Adipocyte (in vitro differentiated cells): ENCODE measurements around the gene HOXA3.

ENCODE experiments used
- DNase-seq: peaks from one replicate; pipeline ENCODE4 v3.0.0-alpha.2; 2015; ENCODE audit warnings: low read depth
- H3K27me3 ChIP-seq: replicated peaks from 2 replicates; pipeline ENCODE4 v1.7.0; 2013; ENCODE audit warnings: mild to moderate bottlenecking, low read length, moderate library complexity; ENCODE audit not compliant: control insufficient read depth, insufficient read depth
- H3K36me3 ChIP-seq: 2 replicates; pipeline ENCODE4 v1.7.0; 2013; ENCODE audit warnings: low read length, mild to moderate bottlenecking, moderate library complexity; ENCODE audit not compliant: control insufficient read depth, insufficient read depth, severe bottlenecking
- H3K4me1 ChIP-seq: 2 replicates; pipeline ENCODE4 v1.7.0; 2013; ENCODE audit warnings: mild to moderate bottlenecking, low read length, moderate library complexity; ENCODE audit not compliant: control insufficient read depth, insufficient read depth
- H3K4me3 ChIP-seq: 2 replicates; pipeline ENCODE4 v1.7.0; 2013; ENCODE audit warnings: mild to moderate bottlenecking, low read length, moderate library complexity
- H3K9ac ChIP-seq: 2 replicates; pipeline ENCODE4 v1.7.0; 2013; ENCODE audit warnings: mild to moderate bottlenecking, low read length, moderate library complexity
- H3K9me3 ChIP-seq: 2 replicates; pipeline ENCODE4 v1.7.0; 2013; ENCODE audit warnings: mild to moderate bottlenecking, low read length, moderate library complexity; ENCODE audit not compliant: control insufficient read depth

Gene HOXA3

GRCh38 chr7:27078616-27079233 is 73.7 kb downstream of the HOXA3 start:
- Histone ChIP-seq H3K9ac (no peak overlapping the region), H3K27me3 (no peaks in the 10 kb centered on the region), H3K4me1 (no peaks in the 10 kb centered on the region), H3K4me3 (no peak overlapping the region), H3K9me3 (no peaks in the 10 kb centered on the region), H3K36me3 (no peaks in the 10 kb centered on the region)
- no peak for DNase-seq

DNA sequence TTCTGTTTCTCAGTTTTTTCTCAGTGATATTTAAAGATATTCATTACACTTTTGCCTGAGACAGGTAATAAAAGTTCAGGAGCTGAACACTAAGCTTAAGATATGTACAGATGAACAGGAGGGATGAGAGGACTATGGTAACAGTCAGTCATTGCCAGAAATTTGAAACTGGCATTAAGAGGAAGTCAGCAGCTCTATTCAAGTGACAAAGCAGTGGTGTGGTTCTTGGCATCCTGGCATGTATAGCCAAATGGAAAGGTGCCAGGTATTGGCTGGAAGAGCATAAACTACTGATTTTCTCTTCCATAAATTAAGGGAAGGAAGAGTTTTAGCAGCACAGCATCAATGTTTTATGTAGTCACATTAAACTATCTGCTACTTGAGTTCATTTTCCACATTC is 79.3 kb downstream of the HOXA3 start:
- no peaks in the 10 kb centered on the region for H3K36me3 ChIP-seq
- no peak overlapping the region for H3K4me3 ChIP-seq
- DNase-seq = no peak
- H3K9ac ChIP-seq = no peak overlapping the region
- no peaks in the 10 kb centered on the region for H3K27me3 ChIP-seq
- H3K4me1 ChIP-seq = no peaks in the 10 kb centered on the region
- H3K9me3 ChIP-seq = no peaks in the 10 kb centered on the region

DNA sequence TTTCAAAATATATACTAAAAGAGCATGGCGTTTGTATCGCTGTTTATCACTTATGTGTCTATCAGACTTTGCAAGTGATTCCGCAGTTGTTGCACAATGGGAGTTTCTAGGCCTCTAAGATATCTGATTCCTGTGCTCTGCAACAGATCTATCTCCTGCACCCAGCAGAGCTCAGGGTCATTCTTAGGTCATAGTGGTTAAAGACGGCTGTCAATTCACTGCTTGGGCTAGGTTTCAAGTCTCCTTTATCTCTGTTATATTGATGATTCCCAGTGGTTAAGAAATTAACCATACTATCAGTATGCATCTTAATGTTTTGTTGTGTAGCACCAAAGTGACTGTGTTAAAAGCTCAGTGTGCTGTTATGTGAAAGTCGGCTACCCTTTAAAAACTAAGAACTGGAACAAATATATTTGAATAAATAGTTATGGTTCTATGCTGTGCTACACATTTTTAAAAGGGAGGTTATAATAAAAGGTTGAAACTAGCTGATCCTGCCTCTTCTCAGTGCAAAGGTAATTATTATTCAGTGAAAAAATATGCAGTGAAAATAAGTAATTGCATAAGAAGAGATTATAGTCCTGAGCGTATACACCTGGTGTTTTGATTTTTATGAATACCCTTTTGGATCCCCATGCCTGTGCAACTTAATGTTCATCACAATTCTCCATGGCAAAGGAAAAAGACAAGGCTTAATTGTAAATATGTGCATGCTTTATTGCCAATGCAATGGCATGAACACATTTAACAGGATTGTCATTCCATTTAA is 80.6 kb downstream of the HOXA3 start:
- no peak for DNase-seq
- Histone ChIP-seq H3K9me3 (no peaks in the 10 kb centered on the region), H3K4me1 (no peaks in the 10 kb centered on the region)

DNA sequence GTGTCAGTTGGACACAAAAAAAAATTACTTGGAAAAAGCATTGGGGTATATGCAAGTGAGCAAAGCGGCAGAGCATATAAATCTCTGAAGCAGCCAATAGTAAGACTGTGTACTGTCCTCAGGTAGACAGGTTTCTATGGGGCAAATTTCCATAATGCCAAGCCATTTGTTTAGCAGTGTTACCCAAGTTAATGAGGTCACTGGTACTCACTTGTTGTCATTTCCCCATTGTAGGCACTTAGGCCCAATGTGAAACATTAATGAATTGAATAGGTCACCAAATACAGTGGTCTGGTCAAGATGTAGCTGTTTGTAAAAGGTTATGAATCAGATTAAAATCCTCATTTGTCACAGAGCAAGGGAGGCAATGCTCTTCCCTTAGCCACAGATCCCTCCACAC is 84.1 kb downstream of the HOXA3 start:
- H3K4me3 ChIP-seq = no peak overlapping the region
- DNase-seq = no peak
- peaks cover 18% of the 10 kb centered on the region for H3K4me1 ChIP-seq

More for the DNA sequence above, 80.6 kb downstream of the HOXA3 start:
- Histone ChIP-seq H3K27me3 (no peaks in the 10 kb centered on the region), H3K4me3 (no peak overlapping the region), H3K9ac (no peak overlapping the region), H3K36me3 (no peaks in the 10 kb centered on the region)

DNA sequence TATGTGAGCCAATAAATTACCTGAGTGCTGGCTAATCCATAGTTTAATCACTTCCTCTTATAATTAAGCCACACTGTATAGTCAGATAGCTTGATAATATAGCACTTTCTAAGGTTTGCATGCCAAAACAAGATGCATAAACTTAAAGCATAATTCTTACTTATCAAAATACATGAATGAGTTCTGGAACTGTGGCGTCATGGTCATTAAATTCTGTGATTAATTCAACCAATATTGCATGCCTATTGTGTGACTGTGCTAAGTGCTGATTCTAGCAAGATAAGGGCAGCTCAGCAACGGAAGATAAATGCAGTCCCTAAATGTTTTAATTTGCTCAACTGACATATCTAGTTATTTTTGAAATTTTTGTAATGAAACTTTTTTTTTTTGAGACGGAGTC is 86.2 kb downstream of the HOXA3 start:
- Histone ChIP-seq H3K9me3 (no peaks in the 10 kb centered on the region), H3K9ac (no peak overlapping the region)

More for the DNA sequence above, 84.1 kb downstream of the HOXA3 start:
- Histone ChIP-seq H3K9ac (no peak overlapping the region), H3K27me3 (no peaks in the 10 kb centered on the region), H3K9me3 (no peaks in the 10 kb centered on the region), H3K36me3 (no peaks in the 10 kb centered on the region)

GRCh38 chr7:27065709-27066108 is 86.7 kb downstream of the HOXA3 start:
- no peaks in the 10 kb centered on the region for H3K36me3 ChIP-seq
- H3K4me1 ChIP-seq = peaks cover 22% of the 10 kb centered on the region
- H3K9me3 ChIP-seq = no peaks in the 10 kb centered on the region
- H3K4me3 ChIP-seq = no peak overlapping the region
- H3K9ac ChIP-seq = no peak overlapping the region
- H3K27me3 ChIP-seq = no peaks in the 10 kb centered on the region
- DNase-seq = no peak

More for the DNA sequence above, 86.2 kb downstream of the HOXA3 start:
- H3K4me3 ChIP-seq = no peak overlapping the region
- H3K27me3 ChIP-seq = no peaks in the 10 kb centered on the region
- H3K4me1 ChIP-seq = peaks cover 22% of the 10 kb centered on the region
- H3K36me3 ChIP-seq = no peaks in the 10 kb centered on the region
- DNase-seq = no peak

DNA sequence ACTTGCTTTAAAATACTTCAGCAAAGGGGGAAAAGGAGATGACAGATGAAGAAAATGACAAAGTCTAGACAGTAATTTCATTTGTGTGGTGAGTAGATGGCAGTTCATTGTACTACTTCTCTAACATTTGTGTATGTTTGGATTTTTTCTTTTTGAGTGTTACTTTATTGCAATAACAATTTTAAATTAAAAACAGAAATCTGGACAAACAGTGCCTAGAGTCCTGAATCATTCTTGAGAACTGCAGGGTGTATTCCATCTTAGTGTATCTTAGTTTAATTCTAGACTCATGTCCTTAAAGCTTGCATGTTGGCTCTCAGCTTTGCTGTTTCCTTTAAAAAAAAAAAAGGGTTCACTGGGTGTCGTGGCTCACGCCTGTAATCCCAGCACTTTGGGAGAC is 87.7 kb downstream of the HOXA3 start:
- DNase-seq = peak; percentile 2
- Histone ChIP-seq H3K4me1 (peaks cover 22% of the 10 kb centered on the region), H3K36me3 (no peaks in the 10 kb centered on the region), H3K27me3 (no peaks in the 10 kb centered on the region), H3K9ac (peak overlapping the region; percentile 2), H3K4me3 (peak overlapping the region; percentile 47), H3K9me3 (no peaks in the 10 kb centered on the region)

DNA sequence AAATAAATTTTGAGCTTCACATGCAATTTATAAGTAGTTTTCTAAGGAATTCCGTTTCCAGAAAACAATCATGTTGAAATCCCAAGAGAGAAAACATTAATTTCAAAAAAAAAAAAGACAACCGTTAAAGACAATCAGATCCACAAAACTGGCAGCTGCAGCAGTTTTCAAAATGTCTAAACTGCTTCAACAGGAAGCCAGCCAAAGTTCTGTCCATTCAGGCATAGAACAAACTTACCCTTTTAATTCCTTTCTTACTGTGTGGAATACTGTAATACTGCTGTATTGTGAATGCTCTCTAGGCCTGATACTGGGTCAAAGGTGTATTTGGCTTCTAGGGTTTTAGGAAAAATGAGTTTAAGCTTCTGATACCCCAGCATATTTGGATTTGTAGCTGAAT is 88.2 kb downstream of the HOXA3 start:
- Histone ChIP-seq H3K9ac (peak overlapping the region; percentile 2), H3K4me3 (peak overlapping the region; percentile 47), H3K4me1 (peaks cover 22% of the 10 kb centered on the region), H3K27me3 (no peaks in the 10 kb centered on the region), H3K9me3 (no peaks in the 10 kb centered on the region), H3K36me3 (no peaks in the 10 kb centered on the region)
- DNase-seq = peak; percentile 1

DNA sequence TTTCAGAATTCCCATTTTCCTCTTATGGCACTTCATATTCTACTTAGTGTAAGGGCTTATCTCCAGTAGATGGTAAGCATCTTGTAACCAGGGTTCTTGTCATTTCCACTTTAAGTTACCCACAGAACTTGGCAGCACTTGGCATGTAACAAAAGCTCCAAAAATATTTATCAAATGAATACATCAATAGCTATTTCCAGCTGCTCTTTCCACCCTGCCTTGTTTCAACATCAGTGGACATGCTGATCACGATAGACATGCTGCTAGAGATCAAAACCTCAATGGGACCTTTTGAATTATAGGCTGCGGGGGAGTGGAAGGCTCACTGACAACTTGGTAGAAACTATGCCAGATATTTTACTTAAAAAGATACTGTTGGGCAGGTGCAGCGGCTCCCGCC is 89.4 kb downstream of the HOXA3 start:
- Histone ChIP-seq H3K36me3 (no peaks in the 10 kb centered on the region), H3K9me3 (no peaks in the 10 kb centered on the region), H3K4me3 (no peak overlapping the region), H3K9ac (no peak overlapping the region), H3K27me3 (no peaks in the 10 kb centered on the region), H3K4me1 (peaks cover 22% of the 10 kb centered on the region)
- DNase-seq = no peak
